ENCODE data around the gene PFKM. TPM values are rescaled to one million over a fixed set of nuclear protein-coding genes. Genes with fewer than 3 reads are reported as not detected.
"Not testable (repeated sequence)": the region's sequence is repeated elsewhere in the genome, so short reads cannot be mapped to it uniquely, and the experiment has no call there.

PFKM gene
- total RNA-seq, 2 donors from 2014 or later: 80.3 to 81.3 TPM

DNA sequence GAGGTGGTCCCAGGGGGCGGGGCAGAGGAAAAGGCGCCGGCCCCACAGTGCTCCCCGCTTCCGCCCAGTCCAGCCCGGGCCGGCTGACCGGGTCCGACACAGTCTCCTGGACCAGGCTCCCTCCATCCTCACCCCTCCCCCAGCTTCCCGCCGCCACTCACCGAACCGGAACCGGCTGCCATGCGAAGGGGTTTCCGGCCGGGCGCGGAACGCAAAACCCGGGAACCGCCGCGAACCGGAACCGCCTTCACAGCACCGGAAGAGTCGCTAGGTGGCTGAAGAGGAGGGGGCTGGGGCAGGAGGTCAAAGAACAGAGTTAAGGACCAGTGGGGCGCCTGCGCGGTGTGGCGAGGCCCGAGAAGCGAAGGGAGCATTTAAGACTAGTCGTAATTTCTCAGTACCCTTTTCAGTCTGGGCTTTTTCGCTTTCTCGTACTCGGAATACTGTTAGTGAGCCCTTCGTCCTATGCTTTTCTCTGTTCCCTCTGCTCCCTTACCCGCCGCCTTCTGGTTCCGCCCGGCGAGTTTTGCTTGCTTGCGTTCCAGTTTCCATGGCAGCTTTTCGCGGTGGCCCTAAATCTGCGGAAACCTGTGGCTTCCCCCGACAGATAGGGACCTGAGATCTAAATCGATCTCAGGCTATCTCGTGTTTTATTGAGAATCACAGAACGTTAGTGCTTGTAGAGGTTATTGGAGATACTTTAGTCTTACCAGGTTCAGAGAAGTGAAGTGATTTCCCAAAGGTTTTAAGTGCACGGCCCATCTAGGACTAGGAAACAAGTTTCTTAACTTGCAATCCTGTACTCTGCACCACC lies 13.1 kb upstream of the PFKM start, which contains the start of gene SENP1:
SENP1 (minus strand) TSS at position 213 of the 814 bp plus-strand sequence. CDS start 4,607 bp downstream, outside the sequence.
- ATAC-seq (peak; percentile 84 to 88), DNase-seq (ENCODE audit: low spot score in 2 of 2) (peak; percentile 88 to 92)
- H3K36me3 Mint-ChIP-seq: peaks cover 8 to 12% of the 10 kb centered on the region in 2 donors
- no peaks in the 10 kb centered on the region for H3K9me3 Mint-ChIP-seq
- peak within 1 kb of the TSS; percentile 95 to 98 for H3K27ac Mint-ChIP-seq

GRCh38 chr12:48106681-48107613 lies 12.2 kb upstream of the PFKM start:
- Mint-ChIP-seq H3K27ac (peak overlapping the region; percentile 95), H3K9me3 (no peaks in the 10 kb centered on the region), H3K36me3 (peaks cover 8 to 12% of the 10 kb centered on the region in 2 donors)
- ATAC-seq (no peak), DNase-seq (ENCODE audit: low spot score in 2 of 2) (no peak)

DNA sequence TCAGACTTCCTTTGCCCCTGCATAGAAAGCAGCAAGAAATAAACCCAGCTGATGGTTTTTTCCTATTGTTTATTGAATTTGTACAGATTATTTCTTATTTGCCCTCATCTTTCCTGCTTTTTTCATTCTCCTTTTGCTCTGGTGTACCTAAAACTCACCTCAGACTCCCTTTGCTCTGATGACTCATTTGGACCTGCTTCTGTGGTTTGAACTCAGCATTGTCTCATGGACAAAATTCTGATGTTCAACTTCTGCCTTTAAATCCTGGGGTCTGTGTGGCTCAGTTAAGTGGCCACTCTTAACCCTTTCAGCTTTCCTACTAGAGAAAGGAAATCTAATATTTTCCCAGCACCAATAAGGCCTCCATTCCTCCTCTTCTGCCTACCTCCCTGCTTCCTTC lies 9.7 kb upstream of the PFKM start:
- Mint-ChIP-seq H3K27ac (peak overlapping the region in 1 of 2 donors; percentile 25), H3K9me3 (no peaks in the 10 kb centered on the region), H3K36me3 (peaks cover 8 to 9% of the 10 kb centered on the region in 2 donors)
- no peak for DNase-seq (ENCODE audit: low spot score in 2 of 2)
- no peak for ATAC-seq

GRCh38 chr12:48110691-48111311 lies 8.4 kb upstream of the PFKM start:
- no peaks in the 10 kb centered on the region for H3K9me3 Mint-ChIP-seq
- no peak for DNase-seq (ENCODE audit: low spot score in 2 of 2)

DNA sequence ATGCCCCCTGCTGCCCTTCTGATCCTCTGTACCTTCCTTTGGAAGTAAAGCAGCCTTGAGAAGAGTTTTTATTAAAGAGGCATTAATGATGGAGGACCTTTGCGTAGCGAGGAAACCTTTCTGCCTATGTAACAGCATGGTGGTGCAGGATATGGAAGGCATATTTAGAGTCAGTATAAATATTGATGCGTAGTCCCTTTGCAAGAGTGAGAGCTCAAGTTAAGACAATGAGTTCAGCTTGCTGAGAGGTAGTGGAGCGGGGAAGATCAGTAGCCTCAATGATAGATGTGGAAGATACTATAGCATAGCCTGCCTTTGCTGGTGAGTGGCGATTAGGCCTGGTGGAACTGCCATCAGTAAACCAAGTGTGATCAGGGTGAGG lies 7.9 kb upstream of the PFKM start:
- not testable (repeated sequence) for H3K27ac Mint-ChIP-seq; DNase-seq (ENCODE audit: low spot score in 2 of 2); H3K36me3 Mint-ChIP-seq; H3K9me3 Mint-ChIP-seq; ATAC-seq

More at GRCh38 chr12:48110691-48111311, 8.4 kb upstream of the PFKM start:
- H3K36me3 Mint-ChIP-seq: no peaks in the 10 kb centered on the region
- no peak overlapping the region for H3K27ac Mint-ChIP-seq
- ATAC-seq: no peak

DNA sequence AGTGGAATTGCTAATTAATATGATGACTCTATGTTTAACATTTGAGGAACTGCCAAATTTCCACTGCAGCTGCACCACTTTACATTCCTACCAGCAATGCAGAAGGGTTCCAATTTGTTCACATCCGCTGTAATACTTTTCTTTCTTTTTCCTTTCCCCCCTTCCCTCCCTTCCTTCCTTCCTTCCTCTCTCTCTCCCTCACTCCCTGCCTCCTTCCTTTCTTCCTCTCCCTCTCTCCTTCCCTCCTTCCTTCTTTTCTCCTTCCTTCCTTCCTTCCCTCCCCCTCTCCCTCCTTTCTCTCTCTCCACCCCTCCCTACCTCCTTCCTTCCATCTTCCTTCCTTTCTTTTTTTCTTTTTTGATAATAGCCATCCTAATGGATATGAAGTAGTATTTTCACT lies 3.2 kb upstream of the PFKM start:
- H3K9me3 Mint-ChIP-seq: no peaks in the 10 kb centered on the region
- ATAC-seq: no peak
- H3K27ac Mint-ChIP-seq: no peak overlapping the region
- DNase-seq (ENCODE audit: low spot score in 2 of 2): no peak
- H3K36me3 Mint-ChIP-seq: peaks cover 0 to 7% of the 10 kb centered on the region in 2 donors

DNA sequence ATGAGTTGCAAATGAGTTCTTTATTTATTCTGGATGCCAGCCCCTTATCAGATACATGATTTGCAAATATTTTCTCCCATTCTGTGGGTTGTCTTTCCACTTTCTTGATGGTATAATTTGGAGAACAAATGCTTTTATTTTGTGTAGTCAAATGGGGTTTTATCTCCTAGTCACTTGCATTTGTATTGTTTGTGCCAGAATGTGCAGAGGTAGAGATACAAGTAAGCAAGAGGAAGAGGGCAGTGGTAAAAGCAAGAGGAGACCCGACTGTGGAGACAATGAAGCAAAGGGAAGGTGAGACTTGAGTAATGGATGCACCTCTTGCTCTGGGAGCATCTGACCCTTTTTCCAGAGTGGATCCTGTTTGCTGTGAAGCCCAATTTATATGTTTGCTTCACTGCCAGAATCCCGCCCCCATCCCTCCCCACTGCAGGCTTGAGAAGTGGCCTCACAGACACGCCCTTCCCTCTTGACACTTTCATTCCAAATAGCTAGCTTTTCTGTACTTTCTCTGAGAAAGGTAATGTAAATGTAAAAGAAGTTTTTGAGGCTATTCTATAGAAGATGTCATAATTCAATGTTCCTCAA lies 786 bp upstream of the PFKM start:
- H3K36me3 Mint-ChIP-seq: peaks cover 9 to 11% of the 10 kb centered on the region in 2 donors
- H3K9me3 Mint-ChIP-seq: no peaks in the 10 kb centered on the region
- peak overlapping the region in 1 of 2 donors; percentile 79 for H3K27ac Mint-ChIP-seq
- DNase-seq (ENCODE audit: low spot score in 2 of 2) (no peak), ATAC-seq (no peak)

- Mint-ChIP-seq H3K27ac (peak overlapping the region; percentile 69 to 79), H3K9me3 (no peaks in the 10 kb centered on the region), H3K36me3 (peaks cover 9 to 11% of the 10 kb centered on the region in 2 donors)
- no peak for DNase-seq (ENCODE audit: low spot score in 2 of 2)
- no peak for ATAC-seq
Observed at GRCh38 chr12:48119834-48120195, 651 bp downstream of the PFKM start.

DNA sequence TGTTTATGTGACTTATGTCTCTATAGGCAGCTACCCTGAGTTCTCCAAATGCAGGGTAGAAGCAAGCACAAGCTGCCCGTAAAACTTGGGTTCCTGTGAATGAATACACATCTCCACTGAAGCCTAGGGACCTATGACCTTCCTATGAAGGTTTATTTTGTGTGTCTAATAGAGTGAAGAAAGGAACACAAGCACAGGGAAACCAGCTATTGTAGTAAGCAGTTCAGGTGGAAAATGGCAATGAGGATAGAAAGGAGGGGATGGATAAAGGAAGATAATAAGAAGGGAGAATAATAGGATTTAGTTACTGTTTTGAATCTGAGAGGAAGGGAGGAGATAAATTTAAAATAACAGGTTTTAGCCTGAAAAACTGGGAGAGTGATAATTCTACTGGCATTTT lies 2.4 kb downstream of the PFKM start:
- Mint-ChIP-seq H3K36me3 (peaks cover 9 to 16% of the 10 kb centered on the region in 2 donors), H3K9me3 (no peaks in the 10 kb centered on the region), H3K27ac (no peak overlapping the region)
- DNase-seq (ENCODE audit: low spot score in 2 of 2) (no peak), ATAC-seq (no peak)

GRCh38 chr12:48122065-48122834 lies 3.1 kb downstream of the PFKM start:
- no peak for ATAC-seq
- Mint-ChIP-seq H3K36me3 (peaks cover 9 to 21% of the 10 kb centered on the region in 2 donors), H3K27ac (no peak overlapping the region), H3K9me3 (no peaks in the 10 kb centered on the region)
- DNase-seq (ENCODE audit: low spot score in 2 of 2): no peak

GRCh38 chr12:48123169-48123568 lies 4.0 kb downstream of the PFKM start:
- peaks cover 12 to 25% of the 10 kb centered on the region in 2 donors for H3K36me3 Mint-ChIP-seq
- ATAC-seq: no peak
- H3K27ac Mint-ChIP-seq: no peak overlapping the region
- DNase-seq (ENCODE audit: low spot score in 2 of 2): no peak
- no peaks in the 10 kb centered on the region for H3K9me3 Mint-ChIP-seq

GRCh38 chr12:48125542-48125941 lies 6.4 kb downstream of the PFKM start:
- H3K36me3 Mint-ChIP-seq: peaks cover 14 to 18% of the 10 kb centered on the region in 2 donors
- not testable (repeated sequence) for H3K27ac Mint-ChIP-seq; H3K9me3 Mint-ChIP-seq; ATAC-seq; DNase-seq (ENCODE audit: low spot score in 2 of 2)

DNA sequence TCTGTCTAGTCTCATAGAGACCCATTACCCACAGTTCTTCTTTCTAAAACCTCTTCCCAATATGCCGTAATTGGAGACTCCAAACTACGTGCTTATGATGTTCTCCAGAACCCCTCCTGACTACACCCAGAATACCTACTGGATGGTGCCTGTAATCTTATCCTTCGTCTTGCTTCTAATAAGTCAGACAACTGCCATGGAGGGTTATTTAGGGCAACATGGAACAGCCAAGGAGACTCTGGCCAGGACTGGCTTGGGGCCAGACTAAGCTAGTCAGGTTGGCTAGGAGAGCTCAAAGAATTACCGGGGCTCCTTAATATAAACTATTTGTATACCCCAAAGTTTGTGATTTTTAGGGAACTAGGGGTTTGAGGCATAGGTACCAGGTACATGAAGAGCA lies 6.8 kb downstream of the PFKM start:
- no peak for ATAC-seq
- Mint-ChIP-seq H3K36me3 (peaks cover 14 to 18% of the 10 kb centered on the region in 2 donors), H3K27ac (no peak overlapping the region), H3K9me3 (no peaks in the 10 kb centered on the region)
- DNase-seq (ENCODE audit: low spot score in 2 of 2): no peak

- no peaks in the 10 kb centered on the region for H3K9me3 Mint-ChIP-seq
- H3K27ac Mint-ChIP-seq: no peak overlapping the region
- ATAC-seq (no peak), DNase-seq (ENCODE audit: low spot score in 2 of 2) (no peak)
- H3K36me3 Mint-ChIP-seq: peaks cover 10 to 14% of the 10 kb centered on the region in 2 donors
Observed at GRCh38 chr12:48126953-48127630, 7.9 kb downstream of the PFKM start.

DNA sequence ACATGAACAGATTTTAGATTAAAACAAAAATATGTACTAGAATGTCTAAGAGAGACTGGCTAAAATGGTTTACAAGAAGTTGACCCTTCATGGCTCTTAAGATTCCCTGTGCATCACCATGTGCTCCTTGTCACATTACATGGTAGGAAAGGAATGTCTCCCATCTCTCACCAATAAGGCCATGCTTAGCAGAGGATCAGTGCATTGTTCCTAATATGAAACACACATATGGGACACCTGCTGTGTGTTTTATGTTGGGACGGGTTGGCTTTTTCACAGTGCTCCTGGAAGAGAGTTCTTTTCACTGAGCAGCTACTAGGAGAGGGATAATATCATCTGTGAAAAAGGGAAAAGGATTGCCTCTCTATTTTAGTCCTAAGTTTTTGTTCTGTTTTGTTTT lies 9.6 kb downstream of the PFKM start:
- H3K27ac Mint-ChIP-seq: no peak overlapping the region
- no peaks in the 10 kb centered on the region for H3K9me3 Mint-ChIP-seq
- DNase-seq (ENCODE audit: low spot score in 2 of 2) (no peak), ATAC-seq (no peak)
- peaks cover 6 to 14% of the 10 kb centered on the region in 2 donors for H3K36me3 Mint-ChIP-seq

Measured in activated naive CD4-positive, alpha-beta T cell treated with anti-CD3 and anti-CD28 coated beads, Interleukin-2, amount 50 U/mL, for 72 hours (primary cell).